Measurements from ENCODE around the gene FNDC4.

DNA sequence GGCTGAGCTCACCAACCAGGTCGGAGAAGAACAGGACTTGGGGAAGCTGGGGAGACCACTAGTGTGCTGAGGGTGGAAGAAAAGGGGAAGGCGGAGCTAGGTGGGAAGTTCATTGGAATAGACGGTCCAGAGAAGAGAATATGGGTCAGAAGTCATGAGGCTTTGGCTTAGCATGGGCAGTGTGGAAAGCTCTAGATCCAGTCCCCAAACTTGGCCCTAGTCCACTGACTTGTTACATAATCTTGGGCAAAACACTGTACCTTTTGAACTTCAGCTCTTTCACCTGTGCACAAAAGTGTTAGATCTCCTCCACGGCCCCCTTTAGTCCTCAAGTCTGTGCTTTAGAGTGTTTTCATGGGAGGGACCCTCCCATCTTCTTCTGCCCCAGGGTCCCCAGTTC lies 12.3 kb upstream of the FNDC4 start:
- TF ChIP-seq POLR2A (IDR thresholded peaks at IDR 0.05) (no peak), POLR2AphosphoS5 (IDR thresholded peaks at IDR 0.05) (no peak), CTCF (IDR thresholded peaks at IDR 0.05) (no peak), EP300 (IDR thresholded peaks at IDR 0.05) (no peak)

Measured in stomach (tissue), 4 donors.